ENCODE results near the gene DTNBP1. TPM values are rescaled to one million over a fixed set of nuclear protein-coding genes. Genes with fewer than 3 reads are reported as not detected.

The DTNBP1 gene
- total and polyA plus RNA-seq, 4 donors: 3.1 to 6.0 (median 4.3) TPM

DNA sequence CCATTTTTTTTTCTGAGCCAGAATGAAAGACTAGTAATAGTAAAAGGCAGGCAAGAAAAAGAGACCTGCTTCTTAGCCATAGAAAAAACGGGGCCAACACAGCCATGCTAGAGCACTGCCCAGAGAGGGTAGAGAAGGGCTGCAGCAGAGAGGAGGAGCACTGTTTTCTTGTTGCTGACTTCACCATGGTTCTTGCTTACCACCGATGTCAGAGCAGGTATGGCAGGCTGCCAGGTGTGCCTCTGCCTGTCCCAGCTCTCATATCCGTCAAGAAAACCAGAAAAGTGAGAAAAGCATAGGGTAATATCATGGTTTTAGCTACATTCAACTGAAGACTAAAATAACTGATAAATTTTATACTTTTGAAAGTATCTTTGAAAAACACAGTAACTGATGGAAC is 60.7 kb downstream of the DTNBP1 start:
- no peak for DNase-seq (ENCODE audit: low spot score)
- TF ChIP-seq HNF4G (IDR thresholded peaks at IDR 0.05) (no peak), RAD21 (IDR thresholded peaks at IDR 0.05) (no peak), NR2F2 (IDR thresholded peaks at IDR 0.05) (no peak), HNF4A (conservative IDR thresholded peaks at IDR 0.05) (no peak), JUND (IDR thresholded peaks at IDR 0.05) (no peak), TAF1 (conservative IDR thresholded peaks at IDR 0.05) (no peak), FOXA1 (IDR thresholded peaks at IDR 0.05) (no peak), SP1 (IDR thresholded peaks at IDR 0.05) (no peak), GABPA (IDR thresholded peaks at IDR 0.05 in 1 of 2, conservative IDR thresholded peaks at IDR 0.05 in 1 of 2) (no peak), RXRA (IDR thresholded peaks at IDR 0.05) (no peak)
- TF ChIP-seq, protein P1, sequence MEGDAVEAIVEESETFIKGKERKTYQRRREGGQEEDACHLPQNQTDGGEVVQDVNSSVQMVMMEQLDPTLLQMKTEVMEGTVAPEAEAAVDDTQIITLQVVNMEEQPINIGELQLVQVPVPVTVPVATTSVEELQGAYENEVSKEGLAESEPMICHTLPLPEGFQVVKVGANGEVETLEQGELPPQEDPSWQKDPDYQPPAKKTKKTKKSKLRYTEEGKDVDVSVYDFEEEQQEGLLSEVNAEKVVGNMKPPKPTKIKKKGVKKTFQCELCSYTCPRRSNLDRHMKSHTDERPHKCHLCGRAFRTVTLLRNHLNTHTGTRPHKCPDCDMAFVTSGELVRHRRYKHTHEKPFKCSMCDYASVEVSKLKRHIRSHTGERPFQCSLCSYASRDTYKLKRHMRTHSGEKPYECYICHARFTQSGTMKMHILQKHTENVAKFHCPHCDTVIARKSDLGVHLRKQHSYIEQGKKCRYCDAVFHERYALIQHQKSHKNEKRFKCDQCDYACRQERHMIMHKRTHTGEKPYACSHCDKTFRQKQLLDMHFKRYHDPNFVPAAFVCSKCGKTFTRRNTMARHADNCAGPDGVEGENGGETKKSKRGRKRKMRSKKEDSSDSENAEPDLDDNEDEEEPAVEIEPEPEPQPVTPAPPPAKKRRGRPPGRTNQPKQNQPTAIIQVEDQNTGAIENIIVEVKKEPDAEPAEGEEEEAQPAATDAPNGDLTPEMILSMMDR (IDR thresholded peaks at IDR 0.05; ENCODE audit: low read depth, low read length, missing input control): no peak
- TF ChIP-seq, protein P2, sequence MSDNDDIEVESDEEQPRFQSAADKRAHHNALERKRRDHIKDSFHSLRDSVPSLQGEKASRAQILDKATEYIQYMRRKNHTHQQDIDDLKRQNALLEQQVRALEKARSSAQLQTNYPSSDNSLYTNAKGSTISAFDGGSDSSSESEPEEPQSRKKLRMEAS (IDR thresholded peaks at IDR 0.05): no peak
- TF ChIP-seq, protein P3, sequence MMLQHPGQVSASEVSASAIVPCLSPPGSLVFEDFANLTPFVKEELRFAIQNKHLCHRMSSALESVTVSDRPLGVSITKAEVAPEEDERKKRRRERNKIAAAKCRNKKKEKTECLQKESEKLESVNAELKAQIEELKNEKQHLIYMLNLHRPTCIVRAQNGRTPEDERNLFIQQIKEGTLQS (IDR thresholded peaks at IDR 0.05): no peak
- Histone ChIP-seq H3K27me3 (ENCODE audit: control insufficient read depth in 4 of 4, insufficient read depth in 4 of 4, low read length in 3 of 4) (no peaks in the 10 kb centered on the region), H3K9me3 (ENCODE audit: control insufficient read depth in 4 of 4, low read length in 3 of 4) (no peaks in the 10 kb centered on the region), H3K27ac (ENCODE audit: low read depth in 1 of 2, low read length in 2 of 2) (no peak overlapping the region), H3K4me1 (ENCODE audit: control insufficient read depth in 4 of 4, insufficient read depth in 4 of 4, low read length in 3 of 4) (no peaks in the 10 kb centered on the region), H3K4me3 (ENCODE audit: low read depth in 1 of 3, low read length in 3 of 3) (no peak overlapping the region), H3K36me3 (ENCODE audit: control insufficient read depth in 4 of 4, insufficient read depth in 3 of 4, low read depth in 1 of 4, low read length in 3 of 4) (peaks cover 0 to 3% (median 2%) of the 10 kb centered on the region in 4 donors), H3K9ac (ENCODE audit: low read depth in 1 of 2, low read length in 2 of 2) (no peak overlapping the region)
- WGBS: 80% methylated on average over 3 of the region's 3 CpGs

DNA sequence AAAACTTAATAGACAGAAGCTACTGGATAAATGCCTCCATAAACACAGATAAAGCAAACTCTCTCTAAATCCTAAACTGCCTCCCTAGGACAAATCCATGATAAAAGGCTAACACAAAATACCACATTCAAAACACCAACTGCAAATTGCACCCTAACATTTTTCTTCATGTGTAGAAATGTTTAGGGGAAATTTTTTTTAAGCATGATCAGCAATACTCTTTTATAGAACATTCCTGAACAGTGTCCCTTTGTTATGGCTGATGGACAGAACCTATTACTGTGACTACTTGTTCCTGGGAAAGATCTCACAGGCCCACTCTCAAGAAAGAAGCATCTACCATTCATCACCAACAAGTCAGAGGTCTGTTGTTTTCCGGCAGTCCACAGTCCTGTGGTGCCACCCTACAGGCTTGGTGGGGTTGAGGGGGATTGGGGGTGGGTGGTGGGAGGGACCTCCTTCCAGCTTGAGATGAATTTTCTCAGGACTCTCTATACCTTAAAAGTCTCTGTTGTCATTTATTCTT is 64.5 kb downstream of the DTNBP1 start:
- Histone ChIP-seq H3K27me3 (ENCODE audit: control insufficient read depth in 4 of 4, insufficient read depth in 4 of 4, low read length in 3 of 4) (no peaks in the 10 kb centered on the region), H3K9ac (ENCODE audit: low read depth in 1 of 2, low read length in 2 of 2) (no peak overlapping the region), H3K4me3 (ENCODE audit: low read depth in 1 of 3, low read length in 3 of 3) (no peak overlapping the region), H3K27ac (ENCODE audit: low read depth in 1 of 2, low read length in 2 of 2) (no peak overlapping the region), H3K4me1 (ENCODE audit: control insufficient read depth in 4 of 4, insufficient read depth in 4 of 4, low read length in 3 of 4) (no peaks in the 10 kb centered on the region), H3K36me3 (ENCODE audit: control insufficient read depth in 4 of 4, insufficient read depth in 3 of 4, low read depth in 1 of 4, low read length in 3 of 4) (peaks cover 0 to 3% (median 2%) of the 10 kb centered on the region in 4 donors), H3K9me3 (ENCODE audit: control insufficient read depth in 4 of 4, low read length in 3 of 4) (no peaks in the 10 kb centered on the region)
- TF ChIP-seq SP1 (IDR thresholded peaks at IDR 0.05) (no peak), RAD21 (IDR thresholded peaks at IDR 0.05) (no peak), YY1 (IDR thresholded peaks at IDR 0.05) (no peak), FOXA2 (IDR thresholded peaks at IDR 0.05) (no peak), HNF4A (conservative IDR thresholded peaks at IDR 0.05) (no peak), TAF1 (conservative IDR thresholded peaks at IDR 0.05) (no peak), FOXA1 (IDR thresholded peaks at IDR 0.05) (no peak), HNF4G (IDR thresholded peaks at IDR 0.05) (no peak), GABPA (IDR thresholded peaks at IDR 0.05 in 1 of 2, conservative IDR thresholded peaks at IDR 0.05 in 1 of 2) (no peak)
- TF ChIP-seq, protein P4, sequence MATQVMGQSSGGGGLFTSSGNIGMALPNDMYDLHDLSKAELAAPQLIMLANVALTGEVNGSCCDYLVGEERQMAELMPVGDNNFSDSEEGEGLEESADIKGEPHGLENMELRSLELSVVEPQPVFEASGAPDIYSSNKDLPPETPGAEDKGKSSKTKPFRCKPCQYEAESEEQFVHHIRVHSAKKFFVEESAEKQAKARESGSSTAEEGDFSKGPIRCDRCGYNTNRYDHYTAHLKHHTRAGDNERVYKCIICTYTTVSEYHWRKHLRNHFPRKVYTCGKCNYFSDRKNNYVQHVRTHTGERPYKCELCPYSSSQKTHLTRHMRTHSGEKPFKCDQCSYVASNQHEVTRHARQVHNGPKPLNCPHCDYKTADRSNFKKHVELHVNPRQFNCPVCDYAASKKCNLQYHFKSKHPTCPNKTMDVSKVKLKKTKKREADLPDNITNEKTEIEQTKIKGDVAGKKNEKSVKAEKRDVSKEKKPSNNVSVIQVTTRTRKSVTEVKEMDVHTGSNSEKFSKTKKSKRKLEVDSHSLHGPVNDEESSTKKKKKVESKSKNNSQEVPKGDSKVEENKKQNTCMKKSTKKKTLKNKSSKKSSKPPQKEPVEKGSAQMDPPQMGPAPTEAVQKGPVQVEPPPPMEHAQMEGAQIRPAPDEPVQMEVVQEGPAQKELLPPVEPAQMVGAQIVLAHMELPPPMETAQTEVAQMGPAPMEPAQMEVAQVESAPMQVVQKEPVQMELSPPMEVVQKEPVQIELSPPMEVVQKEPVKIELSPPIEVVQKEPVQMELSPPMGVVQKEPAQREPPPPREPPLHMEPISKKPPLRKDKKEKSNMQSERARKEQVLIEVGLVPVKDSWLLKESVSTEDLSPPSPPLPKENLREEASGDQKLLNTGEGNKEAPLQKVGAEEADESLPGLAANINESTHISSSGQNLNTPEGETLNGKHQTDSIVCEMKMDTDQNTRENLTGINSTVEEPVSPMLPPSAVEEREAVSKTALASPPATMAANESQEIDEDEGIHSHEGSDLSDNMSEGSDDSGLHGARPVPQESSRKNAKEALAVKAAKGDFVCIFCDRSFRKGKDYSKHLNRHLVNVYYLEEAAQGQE (IDR thresholded peaks at IDR 0.05): no peak
- DNase-seq (ENCODE audit: low spot score): no peak
- 98% methylated on average over 1 of the region's 1 CpG for WGBS

All from liver (tissue), 9 donors.